Adrenal gland (tissue), 5 donors: ENCODE results near the gene GOLPH3.

Experiments
- POLR2A ChIP-seq, 2 donors: fragments of 450-650 bp; IDR thresholded peaks; one replicate each; pipeline ENCODE4 v1.6.1; 2017; ENCODE audit warnings: antibody characterized with exemption in 2 of 2, mild to moderate bottlenecking in 2 of 2, moderate library complexity in 1 of 2
- TF ChIP-seq, protein P1 (sequence below), 6 experiments: fragments of 450-650 bp in 4 of 6; fragments of 200-600 bp in 2 of 6; sonication (generic) in 1 of 6; IDR thresholded peaks; 1 replicate in 5 of 6; 2 replicates in 1 of 6; pipeline versions ENCODE4 v1.5.1 to v1.8.0; 2016 to 2021; ENCODE audit warnings: antibody characterized with exemption in 6 of 6, mild to moderate bottlenecking in 2 of 6, moderate library complexity in 1 of 6
- donor health status: DM: no; HTN: no; CAD: no.

- TF ChIP-seq, protein P1, sequence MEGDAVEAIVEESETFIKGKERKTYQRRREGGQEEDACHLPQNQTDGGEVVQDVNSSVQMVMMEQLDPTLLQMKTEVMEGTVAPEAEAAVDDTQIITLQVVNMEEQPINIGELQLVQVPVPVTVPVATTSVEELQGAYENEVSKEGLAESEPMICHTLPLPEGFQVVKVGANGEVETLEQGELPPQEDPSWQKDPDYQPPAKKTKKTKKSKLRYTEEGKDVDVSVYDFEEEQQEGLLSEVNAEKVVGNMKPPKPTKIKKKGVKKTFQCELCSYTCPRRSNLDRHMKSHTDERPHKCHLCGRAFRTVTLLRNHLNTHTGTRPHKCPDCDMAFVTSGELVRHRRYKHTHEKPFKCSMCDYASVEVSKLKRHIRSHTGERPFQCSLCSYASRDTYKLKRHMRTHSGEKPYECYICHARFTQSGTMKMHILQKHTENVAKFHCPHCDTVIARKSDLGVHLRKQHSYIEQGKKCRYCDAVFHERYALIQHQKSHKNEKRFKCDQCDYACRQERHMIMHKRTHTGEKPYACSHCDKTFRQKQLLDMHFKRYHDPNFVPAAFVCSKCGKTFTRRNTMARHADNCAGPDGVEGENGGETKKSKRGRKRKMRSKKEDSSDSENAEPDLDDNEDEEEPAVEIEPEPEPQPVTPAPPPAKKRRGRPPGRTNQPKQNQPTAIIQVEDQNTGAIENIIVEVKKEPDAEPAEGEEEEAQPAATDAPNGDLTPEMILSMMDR (IDR thresholded peaks at IDR 0.05), result no peak
- no peak for TF ChIP-seq POLR2A (IDR thresholded peaks at IDR 0.05)
These were observed 26.2 kb downstream of the GOLPH3 start for GRCh38 chr5:32147959-32148358.
